ENCODE measurements around the gene PLEKHG7. TPM values are rescaled to one million over a fixed set of nuclear protein-coding genes. Genes with fewer than 3 reads are reported as not detected.

PLEKHG7 gene
- total and polyA plus RNA-seq, 10 of the 15 experiments (the other 5 are each of a cell fraction or from before 2014, with no cell fraction given), result 0.16 to 1.3 (median 0.65) TPM; not detected in 1

DNA sequence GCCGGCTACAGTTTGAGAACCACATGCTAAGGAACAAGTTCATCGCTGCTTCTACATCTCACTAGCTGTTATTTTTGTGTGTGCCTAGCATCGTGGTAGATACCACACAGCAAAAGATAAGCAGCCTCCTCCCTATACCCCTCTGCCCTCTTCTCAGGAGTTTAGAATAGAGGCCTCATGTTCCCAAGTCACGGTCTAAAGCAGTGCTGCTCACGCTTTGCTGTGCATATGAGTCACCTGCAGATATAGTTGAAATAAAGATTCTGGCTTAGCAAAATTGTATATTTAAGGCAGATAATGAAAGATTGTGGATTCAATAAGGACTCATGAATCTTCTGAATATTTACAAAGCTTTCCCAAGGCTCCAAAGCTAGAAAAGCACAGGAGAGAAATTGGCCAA lies 28.0 kb downstream of the PLEKHG7 start (continued):
- TF ChIP-seq, protein P1, sequence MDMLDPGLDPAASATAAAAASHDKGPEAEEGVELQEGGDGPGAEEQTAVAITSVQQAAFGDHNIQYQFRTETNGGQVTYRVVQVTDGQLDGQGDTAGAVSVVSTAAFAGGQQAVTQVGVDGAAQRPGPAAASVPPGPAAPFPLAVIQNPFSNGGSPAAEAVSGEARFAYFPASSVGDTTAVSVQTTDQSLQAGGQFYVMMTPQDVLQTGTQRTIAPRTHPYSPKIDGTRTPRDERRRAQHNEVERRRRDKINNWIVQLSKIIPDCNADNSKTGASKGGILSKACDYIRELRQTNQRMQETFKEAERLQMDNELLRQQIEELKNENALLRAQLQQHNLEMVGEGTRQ (IDR thresholded peaks at IDR 0.05; ENCODE audit: borderline replicate concordance, low read depth, low read length), result no peak
- TF ChIP-seq POLR2A (IDR thresholded peaks at IDR 0.05; ENCODE audit: low read depth, low read length) (no peak), GABPA (IDR thresholded peaks at IDR 0.05; ENCODE audit: low read depth) (no peak)
- TF ChIP-seq, protein P2, sequence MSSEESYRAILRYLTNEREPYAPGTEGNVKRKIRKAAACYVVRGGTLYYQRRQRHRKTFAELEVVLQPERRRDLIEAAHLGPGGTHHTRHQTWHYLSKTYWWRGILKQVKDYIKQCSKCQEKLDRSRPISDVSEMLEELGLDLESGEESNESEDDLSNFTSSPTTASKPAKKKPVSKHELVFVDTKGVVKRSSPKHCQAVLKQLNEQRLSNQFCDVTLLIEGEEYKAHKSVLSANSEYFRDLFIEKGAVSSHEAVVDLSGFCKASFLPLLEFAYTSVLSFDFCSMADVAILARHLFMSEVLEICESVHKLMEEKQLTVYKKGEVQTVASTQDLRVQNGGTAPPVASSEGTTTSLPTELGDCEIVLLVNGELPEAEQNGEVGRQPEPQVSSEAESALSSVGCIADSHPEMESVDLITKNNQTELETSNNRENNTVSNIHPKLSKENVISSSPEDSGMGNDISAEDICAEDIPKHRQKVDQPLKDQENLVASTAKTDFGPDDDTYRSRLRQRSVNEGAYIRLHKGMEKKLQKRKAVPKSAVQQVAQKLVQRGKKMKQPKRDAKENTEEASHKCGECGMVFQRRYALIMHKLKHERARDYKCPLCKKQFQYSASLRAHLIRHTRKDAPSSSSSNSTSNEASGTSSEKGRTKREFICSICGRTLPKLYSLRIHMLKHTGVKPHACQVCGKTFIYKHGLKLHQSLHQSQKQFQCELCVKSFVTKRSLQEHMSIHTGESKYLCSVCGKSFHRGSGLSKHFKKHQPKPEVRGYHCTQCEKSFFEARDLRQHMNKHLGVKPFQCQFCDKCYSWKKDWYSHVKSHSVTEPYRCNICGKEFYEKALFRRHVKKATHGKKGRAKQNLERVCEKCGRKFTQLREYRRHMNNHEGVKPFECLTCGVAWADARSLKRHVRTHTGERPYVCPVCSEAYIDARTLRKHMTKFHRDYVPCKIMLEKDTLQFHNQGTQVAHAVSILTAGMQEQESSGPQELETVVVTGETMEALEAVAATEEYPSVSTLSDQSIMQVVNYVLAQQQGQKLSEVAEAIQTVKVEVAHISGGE (CRISPR knock-in tag; IDR thresholded peaks at IDR 0.05), result no peak

DNA sequence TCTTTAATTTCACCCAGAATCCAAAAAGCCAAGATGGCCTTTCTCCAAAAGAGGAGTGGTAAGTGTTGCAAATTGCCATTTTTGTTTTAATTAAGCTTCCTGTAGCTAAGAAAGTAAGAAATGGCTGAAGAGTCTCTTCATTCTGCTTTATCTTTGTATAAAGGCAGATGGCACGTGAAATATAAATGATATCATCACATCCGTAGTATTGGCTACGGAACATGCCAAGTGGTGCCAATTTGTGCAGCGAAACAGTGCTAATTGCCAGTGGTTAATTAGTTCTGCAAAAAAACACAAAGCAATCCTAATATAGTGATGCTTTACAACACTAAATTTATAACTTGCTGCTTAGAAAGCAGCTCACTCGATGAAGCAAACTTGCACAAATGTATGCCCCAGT lies 29.4 kb downstream of the PLEKHG7 start:
- Histone ChIP-seq H3K9me3 (replicated peaks; ENCODE audit: control insufficient read depth, insufficient read depth, low read length) (no peaks in the 10 kb centered on the region), H2AFZ (ENCODE audit: control insufficient read depth, low read depth, low read length) (no peak overlapping the region), H3K4me2 (ENCODE audit: control insufficient read depth, insufficient read depth) (no peak overlapping the region), H3K79me2 (ENCODE audit: control insufficient read depth, insufficient read depth, low read length) (no peaks in the 10 kb centered on the region), H3K4me1 (ENCODE audit: control insufficient read depth, insufficient read depth, low read length) (no peaks in the 10 kb centered on the region), H3K4me3 (no peak overlapping the region), H3K9ac (ENCODE audit: control insufficient read depth, insufficient read depth, low read length) (no peak overlapping the region), H4K20me1 (ENCODE audit: control insufficient read depth, insufficient read depth) (no peaks in the 10 kb centered on the region), H3K27ac (ENCODE audit: control insufficient read depth, insufficient read depth) (no peak overlapping the region), H3K27me3 (replicated peaks in 1 of 2; ENCODE audit: control insufficient read depth in 2 of 2, insufficient read depth in 2 of 2, low read length in 1 of 2) (no peaks in the 10 kb centered on the region), H3K36me3 (ENCODE audit: control insufficient read depth in 2 of 2, insufficient read depth in 2 of 2, low read length in 1 of 2) (no peaks in the 10 kb centered on the region)
- ChIA-PET POLR2A (no interaction called here), RAD21 (ENCODE audit: unreplicated experiment) (no interaction called here), SMC1A (ENCODE audit: uncharacterized antibody, unreplicated experiment) (no interaction called here), CTCF (no interaction called here)
- intact Hi-C loops (cut with micrococcal nuclease; ENCODE audit: unreplicated experiment), result no loop called here
- DNase-seq (ENCODE audit: low read depth, low spot score), result no peak
- no peak for ATAC-seq
- in situ Hi-C loops (cut with MboI), result no loop called here
- no TSS peak for BruUV-seq (replicated peaks)
- FAIRE-seq, result no peak
- WGBS (ENCODE audit: insufficient coverage, insufficient replicate concordance, low lambda C conversion rate, missing lambda C conversion rate), result 91% methylated on average over 5 of the region's 5 CpGs
- no peak for TF ChIP-seq JUND (IDR thresholded peaks at IDR 0.05; ENCODE audit: low read depth, low read length)
- TF ChIP-seq, protein P3, sequence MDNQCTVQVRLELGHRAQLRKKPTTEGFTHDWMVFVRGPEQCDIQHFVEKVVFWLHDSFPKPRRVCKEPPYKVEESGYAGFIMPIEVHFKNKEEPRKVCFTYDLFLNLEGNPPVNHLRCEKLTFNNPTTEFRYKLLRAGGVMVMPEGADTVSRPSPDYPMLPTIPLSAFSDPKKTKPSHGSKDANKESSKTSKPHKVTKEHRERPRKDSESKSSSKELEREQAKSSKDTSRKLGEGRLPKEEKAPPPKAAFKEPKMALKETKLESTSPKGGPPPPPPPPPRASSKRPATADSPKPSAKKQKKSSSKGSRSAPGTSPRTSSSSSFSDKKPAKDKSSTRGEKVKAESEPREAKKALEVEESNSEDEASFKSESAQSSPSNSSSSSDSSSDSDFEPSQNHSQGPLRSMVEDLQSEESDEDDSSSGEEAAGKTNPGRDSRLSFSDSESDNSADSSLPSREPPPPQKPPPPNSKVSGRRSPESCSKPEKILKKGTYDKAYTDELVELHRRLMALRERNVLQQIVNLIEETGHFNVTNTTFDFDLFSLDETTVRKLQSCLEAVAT (IDR thresholded peaks at IDR 0.05), result no peak
- TF ChIP-seq SIN3A (IDR thresholded peaks at IDR 0.05; ENCODE audit: low read depth, low read length), result no peak
- TF ChIP-seq, protein P4, sequence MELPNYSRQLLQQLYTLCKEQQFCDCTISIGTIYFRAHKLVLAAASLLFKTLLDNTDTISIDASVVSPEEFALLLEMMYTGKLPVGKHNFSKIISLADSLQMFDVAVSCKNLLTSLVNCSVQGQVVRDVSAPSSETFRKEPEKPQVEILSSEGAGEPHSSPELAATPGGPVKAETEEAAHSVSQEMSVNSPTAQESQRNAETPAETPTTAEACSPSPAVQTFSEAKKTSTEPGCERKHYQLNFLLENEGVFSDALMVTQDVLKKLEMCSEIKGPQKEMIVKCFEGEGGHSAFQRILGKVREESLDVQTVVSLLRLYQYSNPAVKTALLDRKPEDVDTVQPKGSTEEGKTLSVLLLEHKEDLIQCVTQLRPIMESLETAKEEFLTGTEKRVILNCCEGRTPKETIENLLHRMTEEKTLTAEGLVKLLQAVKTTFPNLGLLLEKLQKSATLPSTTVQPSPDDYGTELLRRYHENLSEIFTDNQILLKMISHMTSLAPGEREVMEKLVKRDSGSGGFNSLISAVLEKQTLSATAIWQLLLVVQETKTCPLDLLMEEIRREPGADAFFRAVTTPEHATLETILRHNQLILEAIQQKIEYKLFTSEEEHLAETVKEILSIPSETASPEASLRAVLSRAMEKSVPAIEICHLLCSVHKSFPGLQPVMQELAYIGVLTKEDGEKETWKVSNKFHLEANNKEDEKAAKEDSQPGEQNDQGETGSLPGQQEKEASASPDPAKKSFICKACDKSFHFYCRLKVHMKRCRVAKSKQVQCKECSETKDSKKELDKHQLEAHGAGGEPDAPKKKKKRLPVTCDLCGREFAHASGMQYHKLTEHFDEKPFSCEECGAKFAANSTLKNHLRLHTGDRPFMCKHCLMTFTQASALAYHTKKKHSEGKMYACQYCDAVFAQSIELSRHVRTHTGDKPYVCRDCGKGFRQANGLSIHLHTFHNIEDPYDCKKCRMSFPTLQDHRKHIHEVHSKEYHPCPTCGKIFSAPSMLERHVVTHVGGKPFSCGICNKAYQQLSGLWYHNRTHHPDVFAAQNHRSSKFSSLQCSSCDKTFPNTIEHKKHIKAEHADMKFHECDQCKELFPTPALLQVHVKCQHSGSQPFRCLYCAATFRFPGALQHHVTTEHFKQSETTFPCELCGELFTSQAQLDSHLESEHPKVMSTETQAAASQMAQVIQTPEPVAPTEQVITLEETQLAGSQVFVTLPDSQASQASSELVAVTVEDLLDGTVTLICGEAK (IDR thresholded peaks at IDR 0.05; ENCODE audit: borderline replicate concordance), result no peak
- TF ChIP-seq TAF1 (IDR thresholded peaks at IDR 0.05; ENCODE audit: borderline replicate concordance, low read depth, low read length), result no peak
- TF ChIP-seq TCF3 (IDR thresholded peaks at IDR 0.05; ENCODE audit: borderline replicate concordance, insufficient read depth, low read depth, low read length), result no peak
- no peak for TF ChIP-seq ZNF384 (IDR thresholded peaks at IDR 0.05; ENCODE audit: borderline replicate concordance, low read depth, low read length)
- TF ChIP-seq KLF5 (IDR thresholded peaks at IDR 0.05; ENCODE audit: partially characterized antibody), result no peak
